HEK293 (cell line): ENCODE data around the gene MCU.

Experiments used
- BCL11A ChIP-seq: fragments of 450-650 bp; formaldehyde crosslinking; IDR thresholded peaks from 2 replicates; pipeline ENCODE4 v1.5.1; 2016; ENCODE audit warnings: low read depth, missing biosample characterization, missing genetic modification characterization
- CTCF ChIP-seq: fragments of 450-650 bp; formaldehyde crosslinking; IDR thresholded peaks from 2 replicates; pipeline ENCODE4 v1.5.1; 2016; ENCODE audit warnings: missing biosample characterization, missing genetic modification characterization
- PBX3 ChIP-seq: sonication (generic); formaldehyde crosslinking; IDR thresholded peaks from 2 replicates; pipeline ENCODE4 v1.8.1; 2022; ENCODE audit warnings: mild to moderate bottlenecking, moderate library complexity, missing genetic modification reagents
- ZNF23 ChIP-seq: fragments of 450-650 bp; formaldehyde crosslinking; IDR thresholded peaks from 2 replicates; pipeline ENCODE4 v1.5.1; 2016; ENCODE audit warnings: missing biosample characterization, missing genetic modification characterization, borderline replicate concordance
- ZNF350 ChIP-seq: fragments of 450-650 bp; formaldehyde crosslinking; IDR thresholded peaks from 2 replicates; pipeline ENCODE4 v1.5.0; 2017; ENCODE audit warnings: missing biosample characterization, mild to moderate bottlenecking, missing genetic modification characterization
- ZNF394 ChIP-seq: fragments of 450-650 bp; formaldehyde crosslinking; IDR thresholded peaks from 2 replicates; pipeline ENCODE4 v1.5.1; 2016; ENCODE audit warnings: missing biosample characterization, missing genetic modification characterization, mild to moderate bottlenecking, moderate library complexity, borderline replicate concordance
- ZNF488 ChIP-seq: fragments of 450-650 bp; formaldehyde crosslinking; IDR thresholded peaks from 2 replicates; pipeline ENCODE4 v1.5.1; 2016; ENCODE audit warnings: missing biosample characterization, missing genetic modification characterization
- ZNF530 ChIP-seq: fragments of 450-650 bp; formaldehyde crosslinking; IDR thresholded peaks from 2 replicates; pipeline ENCODE4 v1.5.1; 2016; ENCODE audit warnings: low read depth, missing biosample characterization, missing genetic modification characterization
- ZNF558 ChIP-seq: fragments of 450-650 bp; formaldehyde crosslinking; IDR thresholded peaks from 2 replicates; pipeline ENCODE4 v1.5.1; 2016; ENCODE audit warnings: missing biosample characterization, missing genetic modification characterization
- ZNF580 ChIP-seq: fragments of 450-650 bp; formaldehyde crosslinking; IDR thresholded peaks from 2 replicates; pipeline ENCODE4 v1.5.1; 2016; ENCODE audit warnings: missing biosample characterization, missing genetic modification characterization
- ZNF654 ChIP-seq: fragments of 450-650 bp; formaldehyde crosslinking; IDR thresholded peaks from 2 replicates; pipeline ENCODE4 v1.5.1; 2016; ENCODE audit warnings: low read depth, missing biosample characterization, missing genetic modification characterization
- ZNF776 ChIP-seq: fragments of 450-650 bp; formaldehyde crosslinking; IDR thresholded peaks from 2 replicates; pipeline ENCODE4 v1.5.0; 2017; ENCODE audit warnings: missing biosample characterization, missing genetic modification characterization, borderline replicate concordance
- TF ChIP-seq, protein P1 (sequence below): fragments of 450-650 bp; formaldehyde crosslinking; IDR thresholded peaks from 2 replicates; pipeline ENCODE4 v1.5.1; 2016; ENCODE audit warnings: missing biosample characterization, missing genetic modification characterization

DNA sequence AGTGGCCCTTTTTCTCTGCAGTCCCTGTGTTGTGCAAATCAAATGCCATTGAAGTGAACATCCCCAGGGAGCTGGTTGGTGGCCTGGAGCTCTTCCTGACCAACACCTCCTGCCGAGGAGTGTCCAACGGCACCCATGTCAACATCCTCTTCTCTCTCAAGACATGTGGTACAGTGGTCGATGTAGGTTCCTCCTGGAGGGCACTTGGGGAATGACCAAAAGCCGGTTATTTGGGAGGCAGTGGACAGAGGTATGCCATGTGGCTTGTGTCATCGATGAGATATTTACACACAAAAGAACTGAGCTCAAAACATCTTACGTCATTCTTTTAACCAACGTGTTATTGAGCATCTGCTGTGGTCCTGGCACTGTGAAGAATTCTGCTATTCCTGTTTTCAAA is 221.3 kb downstream of the MCU start:
- TF ChIP-seq ZNF350 (no peak), CTCF (tag by site-specific recombination) (no peak), ZNF23 (tag by site-specific recombination) (no peak), ZNF776 (tag by site-specific recombination) (no peak), ZNF394 (no peak), BCL11A (tag by site-specific recombination) (no peak), ZNF654 (no peak), ZNF488 (tag by site-specific recombination) (no peak), ZNF558 (tag by site-specific recombination) (no peak), ZNF530 (tag by site-specific recombination) (no peak), ZNF580 (tag by site-specific recombination) (no peak), PBX3 (CRISPR knock-in tag) (no peak)
- TF ChIP-seq, protein P1, sequence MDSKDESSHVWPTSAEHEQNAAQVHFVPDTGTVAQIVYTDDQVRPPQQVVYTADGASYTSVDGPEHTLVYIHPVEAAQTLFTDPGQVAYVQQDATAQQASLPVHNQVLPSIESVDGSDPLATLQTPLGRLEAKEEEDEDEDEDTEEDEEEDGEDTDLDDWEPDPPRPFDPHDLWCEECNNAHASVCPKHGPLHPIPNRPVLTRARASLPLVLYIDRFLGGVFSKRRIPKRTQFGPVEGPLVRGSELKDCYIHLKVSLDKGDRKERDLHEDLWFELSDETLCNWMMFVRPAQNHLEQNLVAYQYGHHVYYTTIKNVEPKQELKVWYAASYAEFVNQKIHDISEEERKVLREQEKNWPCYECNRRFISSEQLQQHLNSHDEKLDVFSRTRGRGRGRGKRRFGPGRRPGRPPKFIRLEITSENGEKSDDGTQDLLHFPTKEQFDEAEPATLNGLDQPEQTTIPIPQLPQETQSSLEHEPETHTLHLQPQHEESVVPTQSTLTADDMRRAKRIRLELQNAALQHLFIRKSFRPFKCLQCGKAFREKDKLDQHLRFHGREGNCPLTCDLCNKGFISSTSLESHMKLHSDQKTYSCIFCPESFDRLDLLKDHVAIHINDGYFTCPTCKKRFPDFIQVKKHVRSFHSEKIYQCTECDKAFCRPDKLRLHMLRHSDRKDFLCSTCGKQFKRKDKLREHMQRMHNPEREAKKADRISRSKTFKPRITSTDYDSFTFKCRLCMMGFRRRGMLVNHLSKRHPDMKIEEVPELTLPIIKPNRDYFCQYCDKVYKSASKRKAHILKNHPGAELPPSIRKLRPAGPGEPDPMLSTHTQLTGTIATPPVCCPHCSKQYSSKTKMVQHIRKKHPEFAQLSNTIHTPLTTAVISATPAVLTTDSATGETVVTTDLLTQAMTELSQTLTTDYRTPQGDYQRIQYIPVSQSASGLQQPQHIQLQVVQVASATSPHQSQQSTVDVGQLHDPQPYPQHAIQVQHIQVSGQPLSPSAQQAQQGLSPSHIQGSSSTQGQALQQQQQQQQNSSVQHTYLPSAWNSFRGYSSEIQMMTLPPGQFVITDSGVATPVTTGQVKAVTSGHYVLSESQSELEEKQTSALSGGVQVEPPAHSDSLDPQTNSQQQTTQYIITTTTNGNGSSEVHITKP (tag by site-specific recombination): no peak
